Fibroblast of skin of back (primary cell): ENCODE results near the gene PPME1. TPM values are rescaled to one million over a fixed set of nuclear protein-coding genes. Genes with fewer than 3 reads are reported as not detected.
A peak's percentile ranks its signal among the peaks of the same experiment; 100 is the strongest.
"Not testable (repeated sequence)": the region's sequence is repeated elsewhere in the genome, so short reads cannot be mapped to it uniquely, and the experiment has no call there.

Source experiments
- DNase-seq: peaks from one replicate; pipeline ENCODE4 v3.0.0-alpha.2; 2013
- polyA plus RNA-seq, 2 experiments: library from polyadenylated mRNA; unstranded; fragments of 120-200 nt; gene quantifications; one replicate each; pipeline ENCODE4 v1.2.1, GENCODE V29; 2013; ENCODE audit not compliant: insufficient read length in 2 of 2

The PPME1 gene
- polyA plus RNA-seq (2013, experiment 1 of 2; ENCODE audit: insufficient read length): 165 TPM
- polyA plus RNA-seq (2013, experiment 2 of 2; ENCODE audit: insufficient read length): 168 TPM

DNA sequence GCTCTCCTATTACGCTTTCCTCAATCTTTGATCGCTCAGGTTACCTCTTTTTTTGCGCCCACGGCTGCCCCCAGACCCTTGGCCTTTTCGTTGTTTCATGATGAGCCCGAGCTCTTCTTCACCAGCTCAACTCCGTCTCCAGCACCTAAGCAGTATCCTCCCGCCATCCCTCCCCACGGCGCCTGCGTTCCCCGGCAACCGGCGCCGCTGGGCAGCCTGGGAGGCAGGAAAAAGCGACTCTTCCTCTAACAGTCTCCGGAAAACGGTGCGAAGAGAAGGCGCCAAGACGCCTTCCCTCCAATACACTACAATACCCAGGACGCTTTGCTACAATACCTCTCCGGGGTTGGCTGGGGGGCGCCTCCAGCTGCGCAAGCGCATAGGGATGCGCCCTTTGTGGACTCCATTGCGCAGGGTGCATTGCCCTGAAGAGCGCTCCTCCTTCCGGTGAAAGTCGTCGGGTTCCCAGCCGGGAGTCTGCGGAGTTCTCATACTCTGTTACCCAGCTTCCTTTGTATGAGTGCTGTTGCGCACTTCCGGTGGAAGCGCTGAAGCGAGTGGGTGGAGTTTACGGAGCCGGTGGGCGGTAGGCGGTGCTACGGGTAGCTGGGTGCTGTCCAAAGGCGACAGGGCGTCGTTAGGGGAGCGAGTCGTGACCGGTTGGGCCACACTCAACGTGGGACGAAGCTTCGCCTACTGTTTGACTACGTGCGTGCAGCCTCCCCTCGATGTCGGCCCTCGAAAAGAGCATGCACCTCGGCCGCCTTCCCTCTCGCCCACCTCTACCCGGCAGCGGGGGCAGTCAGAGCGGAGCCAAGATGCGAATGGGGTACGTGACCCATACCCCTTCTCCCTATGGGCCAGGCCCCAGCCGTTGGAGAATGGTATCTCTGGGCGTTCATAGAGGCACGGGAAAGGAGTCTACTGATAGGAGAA is at the start of gene PPME1, which contains the start of gene C2CD3:
Gene PPME1, plus strand, starts transcription at position 596 of the 936 bp plus-strand sequence. Its CDS starts 133 bp downstream, at position 729.
Gene C2CD3, minus strand, starts transcription at position 309 of the 936 bp plus-strand sequence. Its CDS starts 210 bp downstream, at position 99.
- peak; percentile 100 for DNase-seq

DNA sequence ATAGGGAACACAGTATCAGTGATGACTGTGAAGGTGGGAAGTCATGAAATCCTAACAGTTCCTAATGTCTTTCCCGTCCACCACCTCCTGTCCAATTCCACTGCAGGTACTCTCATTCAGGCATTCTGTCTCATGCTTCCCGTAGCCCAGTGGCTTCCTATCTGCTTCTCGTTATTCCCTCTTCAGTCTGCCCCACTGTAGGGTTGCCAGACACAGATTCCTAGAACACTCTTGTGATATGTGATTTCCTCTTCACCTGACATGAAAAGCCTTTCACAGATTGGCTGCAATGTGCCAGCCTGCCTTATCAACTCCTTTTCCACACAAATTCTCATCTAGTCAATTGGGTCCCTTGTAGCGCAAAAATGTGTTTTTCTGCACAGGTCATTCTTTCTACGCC is 49.3 kb upstream of the PPME1 start:
- DNase-seq: no peak

GRCh38 chr11:74123008-74123448 is 48.1 kb upstream of the PPME1 start:
- peak; percentile 39 for DNase-seq

DNA sequence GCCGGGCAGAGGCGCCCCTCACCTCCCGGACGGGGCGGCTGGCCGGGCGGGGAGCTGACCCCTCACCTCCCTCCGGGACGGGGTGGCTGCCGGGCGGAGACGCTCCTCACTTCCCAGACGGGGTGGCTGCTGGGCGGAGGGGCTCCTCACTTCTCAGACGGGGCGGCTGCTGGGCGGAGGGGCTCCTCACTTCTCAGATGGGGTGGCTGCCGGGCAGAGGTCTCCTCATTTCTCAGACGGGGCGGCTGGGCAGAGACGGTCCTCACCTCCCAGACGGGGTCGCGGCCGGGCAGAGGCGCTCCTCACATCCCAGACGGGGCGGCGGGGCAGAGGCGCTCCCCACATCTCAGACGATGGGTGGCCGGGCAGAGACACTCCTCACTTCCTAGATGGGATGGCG is 42.0 kb upstream of the PPME1 start:
- not testable (repeated sequence) for DNase-seq

DNA sequence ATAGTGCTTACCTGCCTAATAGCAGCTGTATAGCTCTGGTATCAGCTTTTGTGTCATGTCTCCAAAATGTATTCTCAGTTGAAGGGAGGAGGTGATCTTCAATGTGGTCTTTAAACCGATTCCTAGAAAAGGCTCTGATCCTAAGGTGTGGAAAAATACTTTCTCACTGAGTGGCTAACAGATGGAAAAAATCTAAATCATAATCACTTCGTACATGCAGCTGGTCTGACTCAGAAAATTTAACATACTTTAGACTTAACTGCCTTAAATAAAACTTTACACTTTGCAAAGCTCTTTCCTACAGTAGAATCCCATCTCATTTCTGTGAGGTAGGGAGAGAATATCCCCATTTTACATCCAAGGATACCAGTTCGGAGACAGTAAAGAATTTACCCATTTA is 38.3 kb upstream of the PPME1 start:
- no peak for DNase-seq

DNA sequence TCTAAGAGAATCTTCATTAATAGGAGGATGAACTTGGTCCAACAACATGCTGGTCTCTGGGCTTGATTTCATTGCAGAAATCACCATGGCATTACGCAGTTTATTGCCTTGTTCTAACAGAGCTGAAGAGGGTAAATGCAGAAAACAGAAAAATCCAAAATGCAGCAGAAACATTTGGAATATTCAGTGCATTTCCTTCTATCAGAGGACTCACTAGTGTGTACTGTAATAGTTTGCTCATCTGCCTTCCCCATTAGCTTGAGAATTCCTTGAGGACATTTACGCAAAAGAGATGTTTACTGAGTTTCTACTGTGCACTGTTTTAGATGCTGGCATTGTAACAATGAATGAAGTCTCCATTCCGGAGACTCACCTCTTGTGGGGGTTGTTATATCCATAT is 37.7 kb upstream of the PPME1 start:
- DNase-seq: no peak

DNA sequence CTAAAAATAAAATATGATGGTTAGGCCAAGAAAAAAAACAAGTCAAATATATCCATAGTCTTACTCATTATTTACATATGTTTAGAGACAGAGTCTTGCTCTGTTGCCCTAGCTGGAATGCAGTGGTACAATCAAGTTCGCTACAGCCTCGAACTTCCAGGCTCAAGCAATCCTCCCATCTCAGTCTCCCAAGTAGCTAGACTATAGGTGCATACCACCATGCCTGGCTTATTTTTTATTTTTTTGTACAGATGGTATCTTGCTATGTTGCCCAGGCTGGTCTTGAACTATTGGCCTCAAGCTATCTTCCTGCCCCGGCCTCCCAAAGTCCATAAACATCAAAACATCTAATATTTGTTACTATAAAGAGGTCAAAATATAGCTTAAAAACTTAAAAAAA is 36.4 kb upstream of the PPME1 start:
- no peak for DNase-seq

GRCh38 chr11:74135127-74135840 is 35.8 kb upstream of the PPME1 start:
- DNase-seq: peak; percentile 70

DNA sequence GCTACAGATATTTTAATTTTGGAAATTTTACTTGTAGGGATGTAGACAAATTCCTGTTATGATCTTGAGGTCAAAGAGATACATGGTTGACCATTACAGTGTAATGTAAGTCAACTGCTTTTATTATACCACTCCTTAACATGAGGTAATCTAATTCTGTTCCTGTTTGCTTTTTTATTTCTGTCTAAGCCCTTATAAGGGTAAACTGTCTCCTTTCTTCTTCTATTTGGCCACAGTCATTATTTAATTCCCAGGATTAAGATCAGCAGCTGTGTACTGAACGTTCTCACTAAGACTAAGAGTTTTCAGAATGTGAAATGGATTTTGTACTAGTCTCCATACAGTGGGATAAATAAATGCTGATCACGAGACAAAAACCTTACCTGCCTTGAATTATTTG is 33.1 kb upstream of the PPME1 start:
- peak; percentile 67 for DNase-seq

GRCh38 chr11:74138572-74138971 is 32.5 kb upstream of the PPME1 start:
- DNase-seq: peak; percentile 99

- DNase-seq: no peak
These were observed 31.8 kb upstream of the PPME1 start for GRCh38 chr11:74139151-74139918.

- not testable (repeated sequence) for DNase-seq
These were observed 31.1 kb upstream of the PPME1 start for GRCh38 chr11:74139919-74140431.

DNA sequence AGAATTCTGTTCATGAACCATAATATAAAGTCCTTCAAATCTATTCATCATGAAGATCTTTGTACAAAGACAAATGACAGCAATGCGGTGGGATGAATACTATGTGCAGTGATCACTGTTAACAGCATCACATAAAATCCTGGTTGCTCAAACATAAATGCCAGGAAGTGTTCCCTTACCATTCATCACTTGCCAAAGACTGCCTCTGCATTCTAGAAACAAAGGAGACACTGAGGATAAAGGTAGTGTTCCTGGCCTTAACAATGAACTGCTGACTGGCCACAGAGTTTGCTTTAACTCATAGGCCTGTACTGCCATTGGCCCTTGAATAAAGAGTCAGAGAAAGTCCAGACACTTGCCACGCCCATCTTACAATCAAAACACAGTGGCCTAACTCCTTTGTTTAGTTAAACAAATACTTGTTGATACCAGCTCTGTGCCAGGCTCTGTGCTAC is 29.8 kb upstream of the PPME1 start:
- peak; percentile 46 for DNase-seq

- no peak for DNase-seq
These were observed 29.2 kb upstream of the PPME1 start for GRCh38 chr11:74141908-74142307.

DNA sequence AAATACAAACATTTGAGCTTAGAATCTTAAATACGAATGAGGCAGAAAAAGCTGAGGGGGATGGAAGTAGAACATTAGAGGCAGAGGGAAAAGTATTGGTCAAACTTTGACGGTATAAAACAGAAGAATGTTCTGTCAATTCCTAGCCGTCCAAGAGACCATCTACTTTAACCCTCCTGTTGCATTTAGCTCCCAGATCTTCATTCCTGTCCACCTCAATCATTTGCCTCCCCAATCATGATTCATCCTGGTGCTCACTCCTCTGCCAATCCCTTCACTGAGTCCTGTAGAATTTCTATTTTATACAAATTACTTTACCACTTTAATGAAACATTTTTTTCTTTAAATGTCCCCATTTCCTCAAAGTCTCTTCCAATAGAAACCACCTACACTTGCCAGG is 28.5 kb upstream of the PPME1 start:
- peak; percentile 77 for DNase-seq

GRCh38 chr11:74144592-74144991 is 26.5 kb upstream of the PPME1 start:
- no peak for DNase-seq

DNA sequence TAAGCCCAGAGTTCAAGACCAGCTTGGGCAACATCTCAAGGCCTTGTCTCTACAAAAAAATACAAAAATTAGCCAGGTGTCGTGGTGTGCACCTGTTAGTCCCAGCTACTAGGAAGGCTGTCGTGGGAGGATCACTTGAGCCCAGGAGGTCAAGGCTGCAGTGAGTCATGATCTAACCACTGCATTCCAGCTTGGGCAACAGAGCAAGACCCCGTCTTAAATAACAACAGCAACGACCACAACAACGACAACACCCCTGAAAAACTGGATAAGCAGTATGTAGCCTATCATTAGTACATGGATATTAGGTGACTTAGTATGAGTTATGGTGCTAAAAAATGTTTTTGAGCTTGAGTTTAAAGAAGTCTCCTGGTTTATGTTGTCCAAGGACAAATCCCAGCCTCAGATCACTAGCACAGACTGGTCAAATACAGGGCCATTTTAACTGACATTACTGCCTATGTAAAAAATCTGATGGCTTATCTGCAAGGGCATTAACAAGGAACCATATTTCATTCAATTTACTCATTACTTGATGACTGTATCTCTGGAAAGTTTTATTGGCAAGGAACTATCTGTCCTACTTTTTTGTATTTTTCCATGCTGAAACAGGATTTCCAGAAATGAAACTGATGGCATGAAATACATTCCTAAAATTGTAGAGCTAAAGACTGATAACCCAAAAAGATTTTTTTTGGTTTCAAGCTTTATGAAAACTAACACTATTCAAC is 23.7 kb upstream of the PPME1 start:
- DNase-seq: no peak

DNA sequence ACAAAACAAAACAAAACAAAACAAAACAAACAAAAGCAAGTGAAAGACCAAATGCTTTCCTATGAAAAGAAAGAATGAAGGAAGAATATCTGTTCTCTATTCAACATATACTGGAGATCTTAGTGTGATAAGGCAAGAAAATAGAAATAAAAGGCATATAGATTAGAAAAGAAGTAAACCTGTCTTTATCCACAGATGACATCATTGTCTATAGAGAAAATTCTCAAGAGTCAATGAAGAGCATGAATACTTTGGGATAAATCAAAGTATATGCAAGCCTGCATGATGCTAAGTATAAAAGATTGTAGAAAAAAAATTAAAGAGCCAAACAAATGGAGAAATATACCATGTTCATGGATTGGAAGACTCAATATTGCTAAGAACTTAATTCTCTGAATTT is 17.9 kb upstream of the PPME1 start:
- no peak for DNase-seq

DNA sequence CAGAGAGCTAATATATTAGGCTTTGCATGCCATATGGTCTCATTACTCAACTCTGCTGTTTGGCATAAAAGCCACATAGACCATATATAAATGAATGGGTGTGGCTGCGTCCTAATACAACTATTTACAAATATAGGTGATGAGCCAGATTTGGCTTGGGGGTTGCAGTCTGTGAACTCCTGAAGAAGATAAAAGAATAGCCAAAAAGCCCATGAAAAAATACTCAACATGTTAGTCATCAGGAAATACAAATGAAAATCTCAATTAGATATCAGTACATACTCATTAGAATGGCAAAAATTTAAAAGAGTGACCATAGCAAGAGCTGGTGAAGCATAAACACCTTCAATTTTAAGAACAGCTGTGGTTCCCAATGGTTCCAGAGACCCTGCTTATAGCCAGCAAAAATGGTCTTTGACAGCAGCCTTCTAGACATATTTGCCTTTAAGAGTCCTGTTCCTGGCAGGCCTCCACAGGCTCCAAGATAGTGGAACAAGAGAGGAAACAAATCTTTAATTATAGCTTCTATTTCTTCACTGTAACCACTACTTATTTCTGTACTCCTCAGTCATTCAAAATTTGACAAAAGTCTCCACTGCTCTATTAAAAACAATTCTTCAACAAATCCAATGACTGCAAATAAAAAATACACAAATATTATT is 16.3 kb upstream of the PPME1 start:
- DNase-seq: no peak

DNA sequence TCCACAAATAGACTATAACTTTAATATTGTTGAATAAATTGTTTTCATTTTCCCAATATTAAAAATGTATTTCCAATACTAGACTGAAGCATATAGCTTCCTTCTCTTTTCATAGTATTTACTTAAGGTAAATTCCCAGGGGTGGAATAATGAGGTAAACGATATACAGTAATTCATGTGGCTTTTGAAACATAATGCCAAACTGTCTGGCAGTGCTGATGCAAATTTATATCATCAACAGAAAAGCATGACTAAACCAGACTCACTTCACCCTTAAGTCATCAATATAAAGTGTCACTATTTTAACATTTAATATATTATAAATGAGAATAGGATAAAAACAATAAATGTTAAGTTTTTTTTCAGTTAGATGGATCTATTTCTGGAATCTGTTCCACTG is 13.9 kb upstream of the PPME1 start:
- DNase-seq: no peak

GRCh38 chr11:74159642-74160041 is 11.4 kb upstream of the PPME1 start:
- no peak for DNase-seq
